B cell (primary cell): ENCODE results near the gene EHD3. TPM values are rescaled to one million over a fixed set of nuclear protein-coding genes. Genes with fewer than 3 reads are reported as not detected.

Experiments
- ATAC-seq: fragments of 200-7000 bp; cut with Tn5 transposase; one replicate; pipeline ENCODE4 v1.10.0; 2021; ENCODE audit warnings: low read depth, mild to moderate bottlenecking, moderate number of reproducible peaks, moderate library complexity
- CTCF ChIA-PET: fragments of 350-600 bp; sonication (Branson Sonifier 250); formaldehyde crosslinking; loops from one replicate; lab custom pipeline; 2021; ENCODE audit warnings: antibody characterized with exemption, inconsistent platforms; lab: Charles Lee
- POLR2A ChIA-PET: fragments of 350-600 bp; sonication (Branson Sonifier 250); formaldehyde crosslinking; loops from one replicate; lab custom pipeline; 2021; ENCODE audit warnings: antibody characterized with exemption; lab: Charles Lee
- DNase-seq: peaks from one replicate; pipeline ENCODE4 v3.0.0; 2013
- H2AFZ ChIP-seq: 2 replicates; pipeline ENCODE4 v1.6.1; 2012; ENCODE audit warnings: mild to moderate bottlenecking, low read depth, low read length; ENCODE audit not compliant: insufficient read depth, poor library complexity, severe bottlenecking
- H3K27ac ChIP-seq, 2 donors: 1 replicate in 1 of 2; 2 replicates in 1 of 2; pipeline ENCODE4 v1.5.1; 2012 to 2013; ENCODE audit warnings: low read length in 2 of 2, mild to moderate bottlenecking in 2 of 2, moderate library complexity in 1 of 2
- H3K27me3 ChIP-seq, 4 experiments: fragments of 200-600 bp in 1 of 4; sonication (generic) in 1 of 4; replicated peaks in 1 of 4; 1 replicate in 2 of 4; 2 replicates in 2 of 4; pipeline versions ENCODE4 v1.6.1 to v1.7.0; 2013 to 2016; ENCODE audit warnings: low read length in 3 of 4, mild to moderate bottlenecking in 2 of 4, mixed read lengths in 1 of 4, moderate library complexity in 1 of 4; ENCODE audit not compliant: insufficient read depth in 4 of 4, control insufficient read depth in 3 of 4; ENCODE audit errors: control extremely low read depth in 1 of 4
- H3K36me3 ChIP-seq, 2 experiments: replicated peaks in 1 of 2; 1 replicate in 1 of 2; 2 replicates in 1 of 2; pipeline versions ENCODE4 v1.6.1 to v1.7.1; 2013; ENCODE audit warnings: low read length in 1 of 2; ENCODE audit not compliant: insufficient read depth in 2 of 2, control insufficient read depth in 1 of 2; ENCODE audit errors: control extremely low read depth in 1 of 2, extremely low read depth in 1 of 2
- H3K4me1 ChIP-seq, 2 donors: fragments of 200-600 bp in 1 of 2; sonication (generic) in 1 of 2; 1 replicate in 1 of 2; 2 replicates in 1 of 2; pipeline versions ENCODE4 v1.5.1 to v1.6.1; 2013 to 2017; ENCODE audit warnings: low read length in 2 of 2; ENCODE audit not compliant: control insufficient read depth in 2 of 2, insufficient read depth in 2 of 2
- H3K4me2 ChIP-seq: replicated peaks from 2 replicates; pipeline ENCODE3; 2012; ENCODE audit warnings: mild to moderate bottlenecking, low read depth, low read length; ENCODE audit not compliant: poor library complexity, severe bottlenecking
- H3K4me3 ChIP-seq, 5 experiments: fragments of 200-600 bp in 1 of 5; sonication (generic) in 1 of 5; 1 replicate in 3 of 5; 2 replicates in 2 of 5; pipeline versions ENCODE4 v1.5.1 to v1.7.0; 2011 to 2016; ENCODE audit warnings: low read length in 4 of 5, mild to moderate bottlenecking in 4 of 5, low read depth in 2 of 5, control low read depth in 1 of 5, moderate library complexity in 1 of 5; ENCODE audit not compliant: insufficient read depth in 1 of 5; ENCODE audit errors: control extremely low read depth in 1 of 5, extremely low read depth in 1 of 5
- H3K79me2 ChIP-seq: fragments of 200-600 bp; sonication (generic); one replicate; pipeline ENCODE4 v1.6.0; 2016; ENCODE audit warnings: low read length; ENCODE audit not compliant: control insufficient read depth, insufficient read depth
- H3K9ac ChIP-seq: fragments of 200-600 bp; sonication (generic); 2 replicates; pipeline ENCODE4 v1.6.1; 2017; ENCODE audit warnings: mild to moderate bottlenecking, low read length, moderate library complexity
- H3K9me3 ChIP-seq, 3 donors: one replicate each; pipeline versions ENCODE4 v1.6.1 to v1.7.1; 2013; ENCODE audit warnings: low read length in 2 of 3; ENCODE audit not compliant: control insufficient read depth in 2 of 3, insufficient read depth in 1 of 3; ENCODE audit errors: control extremely low read depth in 1 of 3
- H4K20me1 ChIP-seq: 2 replicates; pipeline ENCODE4 v1.6.0; 2012; ENCODE audit warnings: mild to moderate bottlenecking, low read length; ENCODE audit not compliant: insufficient read depth, control insufficient read depth, poor library complexity, severe bottlenecking
- H3K27ac Mint-ChIP-seq: one replicate; pipeline ENCODE4 v1.8.0; 2021; ENCODE audit warnings: mixed read lengths
- H3K27me3 Mint-ChIP-seq: one replicate; pipeline ENCODE4 v1.8.0; 2021; ENCODE audit warnings: mixed read lengths
- H3K4me1 Mint-ChIP-seq: one replicate; pipeline ENCODE4 v1.8.0; 2021; ENCODE audit warnings: mixed read lengths
- H3K4me3 Mint-ChIP-seq: one replicate; pipeline ENCODE4 v1.8.0; 2021; ENCODE audit warnings: mixed read lengths
- H3K9me3 Mint-ChIP-seq: one replicate; pipeline ENCODE4 v1.8.0; 2022; ENCODE audit warnings: mixed read lengths; ENCODE audit not compliant: insufficient read depth
- EZH2 ChIP-seq: IDR thresholded peaks from 2 replicates; pipeline ENCODE4 v1.6.1; 2012; ENCODE audit warnings: borderline replicate concordance, low read depth, mild to moderate bottlenecking, moderate library complexity, low read length; ENCODE audit not compliant: insufficient read depth, poor library complexity, severe bottlenecking
- WGBS: methylation state at CpG from one replicate; pipeline ENCODE4 v1.1.5; 2013; ENCODE audit warnings: missing lambda C conversion rate; ENCODE audit not compliant: insufficient coverage; 5-methylcytosine and 5-hydroxymethylcytosine counted together
- intact Hi-C: fragments of 100-400 bp; cut with micrococcal nuclease; formaldehyde crosslinking; loops from one replicate; pipeline ENCODE4 v1.10.0; 2022
- polyA plus RNA-seq: library from polyadenylated mRNA; depleted of rRNA; stranded (reverse); fragments of >200 nt; gene quantifications from 2 replicates; pipeline ENCODE4 v1.2.3, GENCODE V29; 2012
- total RNA-seq, 2 donors: library from RNA; stranded (reverse); fragments of 120-200 nt in 1 of 2; gene quantifications; 1 replicate in 1 of 2; 2 replicates in 1 of 2; pipeline versions ENCODE4 v1.2.3 to v1.2.4, GENCODE V29; 2013 to 2022
- TF ChIP-seq, protein P1 (sequence below): fragments of 200-600 bp; IDR thresholded peaks from one replicate; pipeline ENCODE4 v1.8.0; 2022; ENCODE audit warnings: antibody characterized with exemption, mild to moderate bottlenecking

Gene EHD3
- total and polyA plus RNA-seq, 2 donors (not counting 1 experiment from before 2014, with no cell fraction given), result 19.0 to 60.5 TPM

DNA sequence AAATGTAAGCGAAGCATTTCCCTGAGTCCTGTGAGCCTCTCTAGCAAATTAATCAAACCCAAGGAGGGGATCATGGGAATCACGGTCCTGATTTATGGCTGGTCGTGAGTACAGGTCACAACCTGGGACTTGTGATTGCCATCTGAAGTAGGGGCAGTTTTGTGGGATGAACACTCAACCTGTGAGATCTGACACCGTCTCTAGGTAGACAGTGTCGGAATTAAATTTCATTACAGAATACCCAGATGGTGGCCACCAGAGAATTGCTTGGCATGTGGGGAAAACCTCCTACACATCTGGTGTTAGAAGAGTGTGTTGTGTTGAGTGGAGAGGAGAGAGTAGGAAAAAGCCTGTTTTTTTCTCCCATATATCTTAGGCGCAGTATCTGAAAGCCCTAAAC is 29.2 kb upstream of the EHD3 start:
- Mint-ChIP-seq H3K4me1 (peaks cover 18% of the 10 kb centered on the region), H3K9me3 (no peaks in the 10 kb centered on the region), H3K4me3 (no peak overlapping the region), H3K27me3 (no peaks in the 10 kb centered on the region), H3K27ac (no peak overlapping the region)
- ChIA-PET CTCF (no interaction called here), POLR2A (no interaction called here)
- H3K79me2 ChIP-seq, result no peaks in the 10 kb centered on the region
- no peak for ATAC-seq
- H3K4me3 ChIP-seq, result no peak overlapping the region
- no peak for DNase-seq
- H3K36me3 ChIP-seq, result peaks cover 0 to 3% of the 10 kb centered on the region in 2 experiments
- no peaks in the 10 kb centered on the region for H3K27me3 ChIP-seq
- no peaks in the 10 kb centered on the region for H3K9me3 ChIP-seq
- 100% methylated on average over 1 of the region's 6 CpGs for WGBS
- H3K4me2 ChIP-seq, result no peak overlapping the region
- no peak overlapping the region for H2AFZ ChIP-seq
- intact Hi-C loops, result no loop called here
- TF ChIP-seq, protein P1, sequence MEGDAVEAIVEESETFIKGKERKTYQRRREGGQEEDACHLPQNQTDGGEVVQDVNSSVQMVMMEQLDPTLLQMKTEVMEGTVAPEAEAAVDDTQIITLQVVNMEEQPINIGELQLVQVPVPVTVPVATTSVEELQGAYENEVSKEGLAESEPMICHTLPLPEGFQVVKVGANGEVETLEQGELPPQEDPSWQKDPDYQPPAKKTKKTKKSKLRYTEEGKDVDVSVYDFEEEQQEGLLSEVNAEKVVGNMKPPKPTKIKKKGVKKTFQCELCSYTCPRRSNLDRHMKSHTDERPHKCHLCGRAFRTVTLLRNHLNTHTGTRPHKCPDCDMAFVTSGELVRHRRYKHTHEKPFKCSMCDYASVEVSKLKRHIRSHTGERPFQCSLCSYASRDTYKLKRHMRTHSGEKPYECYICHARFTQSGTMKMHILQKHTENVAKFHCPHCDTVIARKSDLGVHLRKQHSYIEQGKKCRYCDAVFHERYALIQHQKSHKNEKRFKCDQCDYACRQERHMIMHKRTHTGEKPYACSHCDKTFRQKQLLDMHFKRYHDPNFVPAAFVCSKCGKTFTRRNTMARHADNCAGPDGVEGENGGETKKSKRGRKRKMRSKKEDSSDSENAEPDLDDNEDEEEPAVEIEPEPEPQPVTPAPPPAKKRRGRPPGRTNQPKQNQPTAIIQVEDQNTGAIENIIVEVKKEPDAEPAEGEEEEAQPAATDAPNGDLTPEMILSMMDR, result no peak
- TF ChIP-seq EZH2, result no peak
- H3K4me1 ChIP-seq, result peaks cover 13 to 16% of the 10 kb centered on the region in 2 donors
- H3K27ac ChIP-seq, result no peak overlapping the region
- no peak overlapping the region for H3K9ac ChIP-seq
- no peaks in the 10 kb centered on the region for H4K20me1 ChIP-seq

DNA sequence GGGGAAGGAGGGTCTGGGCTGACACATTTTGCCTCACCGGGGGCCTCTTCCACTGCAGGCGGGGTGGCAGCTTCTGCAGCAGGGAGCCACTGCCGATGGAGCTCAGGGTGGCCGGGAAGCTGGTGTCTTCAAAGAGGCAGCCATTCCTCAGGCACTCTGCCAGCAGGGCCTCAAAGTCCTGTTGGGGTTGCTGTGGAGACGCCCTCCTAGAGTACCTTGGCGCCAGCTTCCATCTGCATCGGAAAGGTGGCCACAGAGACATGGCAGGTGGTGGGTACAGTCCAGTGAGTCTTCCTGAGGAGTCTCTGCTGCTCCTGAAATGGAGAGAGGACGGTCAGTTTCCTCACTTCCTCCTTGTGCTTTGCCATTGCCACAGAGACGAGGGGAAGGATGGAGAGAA is 28.8 kb upstream of the EHD3 start:
- no peak overlapping the region for H3K27ac ChIP-seq
- no peak overlapping the region for H3K9ac ChIP-seq
- peaks cover 18% of the 10 kb centered on the region for H3K4me1 Mint-ChIP-seq
- TF ChIP-seq EZH2, result no peak
- TF ChIP-seq, protein P1, result no peak
- no peaks in the 10 kb centered on the region for H3K9me3 ChIP-seq
- no peak overlapping the region for H2AFZ ChIP-seq
- CTCF ChIA-PET, result no interaction called here
- 96% methylated on average over 9 of the region's 9 CpGs for WGBS
- no peak overlapping the region for H3K4me3 Mint-ChIP-seq
- H3K27ac Mint-ChIP-seq, result no peak overlapping the region
- ATAC-seq (no peak), DNase-seq (no peak)
- H3K9me3 Mint-ChIP-seq, result no peaks in the 10 kb centered on the region
- intact Hi-C loops, result no loop called here
- no peaks in the 10 kb centered on the region for H3K27me3 Mint-ChIP-seq
- H3K27me3 ChIP-seq, result no peaks in the 10 kb centered on the region
- H3K36me3 ChIP-seq, result peaks cover 0 to 3% of the 10 kb centered on the region in 2 experiments
- H3K79me2 ChIP-seq, result no peaks in the 10 kb centered on the region
- H4K20me1 ChIP-seq, result no peaks in the 10 kb centered on the region
- peaks cover 13 to 16% of the 10 kb centered on the region in 2 donors for H3K4me1 ChIP-seq
- H3K4me3 ChIP-seq, result no peak overlapping the region
- POLR2A ChIA-PET, result no interaction called here
- H3K4me2 ChIP-seq, result no peak overlapping the region
